Heart left ventricle (tissue), 16 donors: ENCODE results near the gene TRIP13. TPM values are rescaled to one million over a fixed set of nuclear protein-coding genes. Genes with fewer than 3 reads are reported as not detected.

Experiments
- ATAC-seq, 4 donors: fragments of 200-7000 bp; cut with Tn5 transposase; one replicate each; pipeline ENCODE4 v1.9.1; 2020 to 2022; ENCODE audit warnings: moderate library complexity in 4 of 4, mild to moderate bottlenecking in 3 of 4, moderate number of reproducible peaks in 1 of 4
- DNase-seq, 5 donors: peaks; one replicate each; pipeline ENCODE4 v3.0.0-alpha.2; 2020
- H3K27ac ChIP-seq, 12 donors: fragments of 200-600 bp; sonication (generic) in 4 of 12; one replicate each; pipeline versions ENCODE4 v1.5.0 to v1.8.0; 2016 to 2022; ENCODE audit warnings: mild to moderate bottlenecking in 2 of 12
- H3K27me3 ChIP-seq, 9 donors: fragments of 200-600 bp; sonication (generic) in 2 of 9; one replicate each; pipeline versions ENCODE4 v1.5.1 to v1.8.0; 2016 to 2022; ENCODE audit warnings: mild to moderate bottlenecking in 3 of 9
- H3K36me3 ChIP-seq, 9 donors: fragments of 200-600 bp; sonication (generic) in 2 of 9; one replicate each; pipeline versions ENCODE4 v1.5.0 to v1.8.0; 2018 to 2022; ENCODE audit warnings: mild to moderate bottlenecking in 2 of 9
- H3K4me1 ChIP-seq, 12 donors: fragments of 200-600 bp; sonication (generic) in 4 of 12; one replicate each; pipeline versions ENCODE4 v1.5.0 to v1.8.0; 2016 to 2022; ENCODE audit warnings: mild to moderate bottlenecking in 3 of 12
- H3K4me3 ChIP-seq, 12 donors: fragments of 200-600 bp; sonication (generic) in 4 of 12; one replicate each; pipeline versions ENCODE4 v1.5.0 to v1.8.0; 2017 to 2022; ENCODE audit warnings: mild to moderate bottlenecking in 9 of 12, moderate library complexity in 4 of 12
- H3K9me3 ChIP-seq, 12 donors: fragments of 200-600 bp; sonication (generic) in 4 of 12; one replicate each; pipeline versions ENCODE4 v1.5.0 to v1.8.0; 2016 to 2022; ENCODE audit warnings: mild to moderate bottlenecking in 1 of 12
- CTCF ChIP-seq, 12 donors: fragments of 200-600 bp; sonication (generic) in 4 of 12; IDR thresholded peaks; one replicate each; pipeline versions ENCODE4 v1.5.0 to v1.8.0; 2018 to 2022; ENCODE audit warnings: antibody characterized with exemption in 12 of 12, mild to moderate bottlenecking in 5 of 12
- POLR2A ChIP-seq, 2 donors: fragments of 450-650 bp; IDR thresholded peaks; one replicate each; pipeline ENCODE4 v1.6.1; 2017; ENCODE audit warnings: antibody characterized with exemption in 2 of 2, mild to moderate bottlenecking in 2 of 2, moderate library complexity in 2 of 2
- WGBS, 4 donors: extraction: QIAGEN DNeasy Blood & Tissue Kit in 2 of 4; methylation state at CpG; one replicate each; pipeline versions ENCODE4 v1.1.5 to v1.1.7; 2013 to 2018; 5-methylcytosine and 5-hydroxymethylcytosine counted together
- intact Hi-C, 10 donors: fragments of 100-400 bp; cut with DNase I; formaldehyde crosslinking; loops; one replicate each; pipeline versions ENCODE4 v1.11.1 to v1.14.2; 2022
- polyA plus RNA-seq, 2 donors: library from polyadenylated mRNA; stranded (reverse); fragments of 200-250 nt; gene quantifications; one replicate each; pipeline ENCODE4 v1.2.3, GENCODE V29; 2013
- total RNA-seq, 9 donors: library from RNA; depleted of rRNA in 2 of 9; stranded (reverse); fragments of >200 nt in 2 of 9; fragmentation: NEBNext Ultra II Directional in 3 of 9; extraction: Animal tissue kit (Norgen Biotek cat#: 25700) in 3 of 9; gene quantifications; one replicate each; pipeline versions ENCODE4 v1.1.0 to v1.2.4, GENCODE V29; 2016 to 2023
- donor health status: ischemic (EF 13 %, LVEDD 7.1; RV severe dilation, severe dysfunction).
- donor health status: healthy with polysubstance abuse.
- donor health status: DM: no; HTN: yes; CAD: no.
- donor health status: DM: no; HTN: no; CAD: no.
- donor health status: ischemic (EF 25% LVEDD 6.9; RV normal size, moderate dysfunction).
- donor health status: ischemic (EF 25% LVEDD 5.7; RV mildly dilated, moderate dysfunction).
- donor health status: healthy.
- donor health status: DM: yes; HTN: yes; CAD: no.
- donor health status: ischemic (EF 35%, LVEDD 5.7; RV mildly dilated, moderate dysfunction).
- donor health status: nonischemic (EF 11% LVEDD 7.7; RV severe dilation, severe dysfunction).
- donor health status: DM: yes; HTN: yes; CAD: no.
- donor health status: PGD.
- donor health status: ischemic (EF 29% LVEDD 5.4; RV normal size, mild dysfunction).
- donor health status: nonischemic (EF 23%, LVEDD 6.1; RV moderate dilation, normal function).

The TRIP13 gene
- total and polyA plus RNA-seq, 11 donors, result 0.19 to 4.2 (median 0.49) TPM

GRCh38 chr5:868428-869135 lies 24.1 kb upstream of the TRIP13 start:
- Histone ChIP-seq H3K27me3 (no peaks in the 10 kb centered on the region), H3K27ac (no peak overlapping the region), H3K4me1 (peaks cover 0 to 6% (median 0%) of the 10 kb centered on the region in 12 donors), H3K9me3 (no peaks in the 10 kb centered on the region), H3K36me3 (peaks cover 8 to 99% (median 94%) of the 10 kb centered on the region in 9 donors), H3K4me3 (no peak overlapping the region)
- intact Hi-C loops, result no loop called here
- DNase-seq, result peak in 1 of 5 donors; percentile 37
- ATAC-seq, result no peak
- TF ChIP-seq CTCF (IDR thresholded peaks at IDR 0.05) (no peak), POLR2A (IDR thresholded peaks at IDR 0.05) (no peak)
- 93 to 96% (median 95%) methylated on average over 12 to 16 of the region's 16 CpGs for WGBS, 4 donors

- 91 to 98% (median 98%) methylated on average over 5 of the region's 5 CpGs for WGBS, 4 donors
- Histone ChIP-seq H3K9me3 (no peaks in the 10 kb centered on the region), H3K27ac (no peak overlapping the region), H3K36me3 (peaks cover 8 to 99% (median 92%) of the 10 kb centered on the region in 9 donors), H3K4me3 (no peak overlapping the region), H3K27me3 (no peaks in the 10 kb centered on the region), H3K4me1 (peaks cover 0 to 6% (median 0%) of the 10 kb centered on the region in 12 donors)
- TF ChIP-seq POLR2A (IDR thresholded peaks at IDR 0.05) (no peak), CTCF (IDR thresholded peaks at IDR 0.05) (no peak)
- intact Hi-C loops, result no loop called here
- ATAC-seq (no peak), DNase-seq (peak in 2 of 5 donors; percentile 6 to 32)
These were observed 21.7 kb upstream of the TRIP13 start for GRCh38 chr5:870956-871355.

GRCh38 chr5:871596-872298 lies 20.9 kb upstream of the TRIP13 start:
- Histone ChIP-seq H3K4me1 (peaks cover 0 to 6% (median 0%) of the 10 kb centered on the region in 12 donors), H3K27me3 (no peaks in the 10 kb centered on the region), H3K4me3 (no peak overlapping the region), H3K9me3 (no peaks in the 10 kb centered on the region), H3K36me3 (peaks cover 8 to 100% (median 92%) of the 10 kb centered on the region in 9 donors), H3K27ac (no peak overlapping the region)
- WGBS, 4 donors, result 93 to 95% (median 94%) methylated on average over 29 of the region's 29 CpGs
- intact Hi-C loops, result no loop called here
- no peak for TF ChIP-seq CTCF (IDR thresholded peaks at IDR 0.05)
- TF ChIP-seq POLR2A (IDR thresholded peaks at IDR 0.05), result no peak
- ATAC-seq (no peak), DNase-seq (peak in 1 of 5 donors; percentile 25)

GRCh38 chr5:872301-872700 lies 20.4 kb upstream of the TRIP13 start:
- Histone ChIP-seq H3K27me3 (no peaks in the 10 kb centered on the region), H3K27ac (no peak overlapping the region), H3K4me3 (no peak overlapping the region), H3K4me1 (peaks cover 0 to 6% (median 0%) of the 10 kb centered on the region in 12 donors), H3K36me3 (peaks cover 8 to 100% (median 92%) of the 10 kb centered on the region in 9 donors), H3K9me3 (no peaks in the 10 kb centered on the region)
- no peak for TF ChIP-seq CTCF (IDR thresholded peaks at IDR 0.05)
- TF ChIP-seq POLR2A (IDR thresholded peaks at IDR 0.05), result no peak
- intact Hi-C loops, result no loop called here
- WGBS, 4 donors, result 58 to 75% (median 70%) methylated on average over 9 to 10 of the region's 10 CpGs
- peak in 1 of 4 donors; percentile 37 for ATAC-seq
- peak in 1 of 5 donors; percentile 30 for DNase-seq
